Stimulated activated CD4-positive, alpha-beta T cell treated with anti-CD3 and anti-CD28 coated beads, Interleukin-1b, Interleukin-23, amount 100 ng/mL, for 1 hour (primary cell): Measurements from ENCODE around the gene WNT10A.

Experiments
- DNase-seq, 2 donors: peaks; one replicate each; pipeline ENCODE4 v3.0.0-alpha.2; 2020; ENCODE audit warnings: low read depth in 2 of 2

The WNT10A gene

GRCh38 chr2:218877331-218877730, 3.3 kb upstream of the WNT10A start:
- DNase-seq, result no peak

- no peak for DNase-seq
Observed at GRCh38 chr2:218877891-218878290, 2.8 kb upstream of the WNT10A start.

DNA sequence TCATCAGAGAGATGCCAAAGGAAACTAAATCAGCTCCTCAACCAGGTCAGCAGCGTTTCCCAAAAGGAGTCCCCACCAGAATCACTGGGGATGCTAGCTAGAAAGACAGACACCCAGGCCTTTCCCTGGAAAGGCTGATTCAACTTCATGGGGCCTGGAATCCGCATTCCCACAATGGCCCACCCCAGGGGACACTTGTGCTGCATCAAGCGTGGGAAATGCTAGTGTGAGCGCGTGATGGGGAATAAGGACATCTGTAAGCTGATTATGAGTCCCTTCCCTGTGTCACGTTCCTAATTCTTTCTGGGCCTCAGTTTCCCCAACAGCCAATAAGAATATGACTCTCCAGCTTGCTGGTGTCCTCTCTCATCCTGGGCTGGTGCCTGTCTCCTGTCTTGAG, 2.2 kb upstream of the WNT10A start:
- no peak for DNase-seq

GRCh38 chr2:218878926-218879761, 1.5 kb upstream of the WNT10A start:
- no peak for DNase-seq

DNA sequence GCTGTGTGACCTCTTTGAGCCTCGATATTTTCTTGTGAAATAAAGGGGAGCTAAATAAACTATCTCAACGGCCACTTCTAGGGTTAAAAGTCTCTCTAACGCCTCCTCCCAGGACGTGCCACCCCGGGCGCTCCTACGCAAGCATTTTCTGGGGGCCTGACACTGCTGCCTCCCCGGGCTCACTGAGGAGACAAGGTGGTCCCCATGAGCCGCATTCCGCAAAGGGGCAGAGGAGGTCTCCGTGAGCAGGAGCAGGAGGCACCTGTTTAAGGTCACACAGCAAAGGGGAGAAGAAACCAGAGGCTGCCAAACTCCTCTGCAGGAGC, 913 bp upstream of the WNT10A start:
- DNase-seq, result no peak

DNA sequence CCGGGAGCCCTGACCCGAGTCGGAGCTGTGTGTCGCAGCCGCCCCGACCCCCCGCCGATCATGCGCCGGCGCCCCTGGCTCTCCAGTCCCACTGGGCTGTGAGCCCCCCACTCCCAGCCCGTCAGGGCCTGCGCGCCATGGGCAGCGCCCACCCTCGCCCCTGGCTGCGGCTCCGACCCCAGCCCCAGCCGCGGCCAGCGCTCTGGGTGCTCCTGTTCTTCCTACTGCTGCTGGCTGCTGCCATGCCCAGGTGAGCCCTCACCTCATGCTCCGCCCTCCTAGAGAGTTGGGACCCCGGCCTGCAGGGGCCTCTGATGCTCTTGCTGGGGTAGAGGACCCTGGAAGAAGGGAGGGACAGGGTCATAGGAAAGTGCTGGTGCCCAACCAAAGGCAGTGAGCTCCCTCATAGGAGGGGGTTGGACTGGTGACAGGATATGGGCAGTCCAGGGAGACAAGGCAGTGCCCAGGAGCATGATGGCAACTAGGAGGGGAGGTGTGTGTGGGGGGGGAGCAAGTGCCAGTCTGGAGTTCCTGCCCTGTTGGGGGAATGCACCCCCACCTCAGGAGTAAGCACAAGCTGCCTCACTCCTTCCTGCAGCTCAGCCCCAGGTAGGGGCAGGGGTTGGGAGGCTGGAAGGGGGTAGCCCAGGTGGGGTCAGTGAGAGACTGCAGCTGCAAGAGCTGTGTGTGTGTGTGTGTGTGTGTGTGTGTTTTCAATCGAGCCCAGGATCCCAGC, 375 bp downstream of the WNT10A start:
- no peak for DNase-seq

DNA sequence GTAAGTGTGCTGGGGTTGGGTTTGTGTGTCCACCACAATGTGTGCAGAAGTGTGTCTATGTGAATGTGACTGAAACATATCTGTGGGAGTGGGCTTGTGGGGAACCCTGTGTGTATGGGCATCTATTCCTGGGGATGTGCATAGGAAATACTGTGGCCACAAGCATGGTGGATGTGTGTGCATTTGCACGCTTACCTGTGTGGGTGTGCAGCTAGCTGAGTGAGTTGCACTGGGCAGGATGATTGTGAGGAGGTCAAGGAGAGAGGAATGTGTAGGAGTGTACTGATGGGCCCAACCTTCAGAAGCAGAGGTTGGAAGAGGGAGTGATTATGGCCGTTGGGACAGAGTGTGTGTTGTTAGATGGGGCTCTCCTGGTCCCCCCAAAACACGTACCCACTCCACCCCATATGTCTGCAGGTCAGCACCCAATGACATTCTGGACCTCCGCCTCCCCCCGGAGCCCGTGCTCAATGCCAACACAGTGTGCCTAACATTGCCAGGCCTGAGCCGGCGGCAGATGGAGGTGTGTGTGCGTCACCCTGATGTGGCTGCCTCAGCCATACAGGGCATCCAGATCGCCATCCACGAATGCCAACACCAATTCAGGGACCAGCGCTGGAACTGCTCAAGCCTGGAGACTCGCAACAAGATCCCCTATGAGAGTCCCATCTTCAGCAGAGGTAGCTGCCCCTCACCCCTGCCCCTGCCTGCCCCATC, 1.2 kb downstream of the WNT10A start:
- no peak for DNase-seq

- no peak for DNase-seq
Observed at GRCh38 chr2:218882461-218882816, 1.8 kb downstream of the WNT10A start.

GRCh38 chr2:218882866-218883366, 2.3 kb downstream of the WNT10A start:
- DNase-seq, result no peak

GRCh38 chr2:218883491-218884490, 3.1 kb downstream of the WNT10A start:
- DNase-seq, result no peak

- DNase-seq, result no peak
Observed at GRCh38 chr2:218884519-218884918, 3.9 kb downstream of the WNT10A start.

GRCh38 chr2:218885981-218886947, 5.6 kb downstream of the WNT10A start:
- no peak for DNase-seq

GRCh38 chr2:218887079-218887478, 6.4 kb downstream of the WNT10A start:
- no peak for DNase-seq

GRCh38 chr2:218888341-218888740, 7.7 kb downstream of the WNT10A start:
- DNase-seq, result no peak

GRCh38 chr2:218889937-218890336, 9.3 kb downstream of the WNT10A start:
- no peak for DNase-seq

- no peak for DNase-seq
Observed at GRCh38 chr2:218890369-218890768, 9.7 kb downstream of the WNT10A start.

DNA sequence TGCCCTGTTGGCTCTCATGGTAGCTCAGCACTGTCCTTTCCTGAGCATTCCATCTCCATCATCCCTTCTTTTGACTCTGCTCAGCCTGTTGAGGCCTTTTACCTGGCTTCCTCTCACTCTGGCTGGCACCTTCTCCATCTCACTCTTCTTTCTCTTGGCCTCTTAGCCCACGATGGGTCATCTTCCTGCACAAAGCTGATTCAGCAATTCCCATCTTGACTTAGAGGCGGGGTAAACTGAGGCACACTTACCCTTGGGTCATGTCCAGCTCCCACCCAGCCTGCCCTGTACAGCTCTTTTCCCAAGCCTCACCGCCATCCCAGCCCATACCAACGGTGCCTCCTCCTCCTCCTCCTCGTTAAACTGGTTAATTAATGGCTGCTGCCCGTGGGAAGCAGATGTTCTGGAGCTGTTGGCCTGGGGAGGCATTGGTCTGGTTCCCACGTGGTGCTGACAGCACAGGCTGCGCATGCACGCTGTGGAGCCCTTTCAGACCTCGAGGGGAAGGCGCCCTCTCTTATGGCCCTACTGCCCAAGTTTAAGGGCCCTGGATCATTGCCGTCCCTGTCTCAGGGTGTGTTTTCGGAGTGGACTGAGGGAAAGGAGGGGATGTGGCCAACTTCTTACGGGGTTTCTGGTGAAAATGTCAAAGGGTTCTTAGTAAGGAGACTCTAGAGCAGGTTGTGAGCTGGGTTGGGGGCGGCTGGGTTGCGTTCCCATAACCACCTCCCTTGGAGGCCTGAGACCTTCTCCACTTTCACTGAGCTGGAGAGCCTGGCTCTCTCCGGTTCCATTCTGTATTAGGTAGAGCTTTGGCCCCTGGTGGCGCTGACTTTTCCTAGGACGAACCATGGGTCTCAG, 10.9 kb downstream of the WNT10A start:
- no peak for DNase-seq

DNA sequence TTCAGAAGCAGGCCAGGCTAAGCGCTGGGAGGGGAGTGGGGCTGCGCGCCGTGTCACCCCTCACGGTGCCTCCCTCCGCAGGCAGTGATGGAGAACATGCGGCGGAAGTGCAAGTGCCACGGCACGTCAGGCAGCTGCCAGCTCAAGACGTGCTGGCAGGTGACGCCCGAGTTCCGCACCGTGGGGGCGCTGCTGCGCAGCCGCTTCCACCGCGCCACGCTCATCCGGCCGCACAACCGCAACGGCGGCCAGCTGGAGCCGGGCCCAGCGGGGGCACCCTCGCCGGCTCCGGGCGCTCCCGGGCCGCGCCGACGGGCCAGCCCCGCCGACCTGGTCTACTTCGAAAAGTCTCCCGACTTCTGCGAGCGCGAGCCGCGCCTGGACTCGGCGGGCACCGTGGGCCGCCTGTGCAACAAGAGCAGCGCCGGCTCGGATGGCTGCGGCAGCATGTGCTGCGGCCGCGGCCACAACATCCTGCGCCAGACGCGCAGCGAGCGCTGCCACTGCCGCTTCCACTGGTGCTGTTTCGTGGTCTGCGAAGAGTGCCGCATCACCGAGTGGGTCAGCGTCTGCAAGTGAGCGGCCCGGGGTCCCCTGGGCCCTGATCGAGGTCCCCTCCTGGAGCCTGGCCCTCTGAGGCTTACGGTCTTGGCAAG, 12.2 kb downstream of the WNT10A start:
- DNase-seq, result peak; percentile 59 to 61
